GM12878 (cell line): ENCODE results near the gene ZSCAN26. TPM values are rescaled to one million over a fixed set of nuclear protein-coding genes. Genes with fewer than 3 reads are reported as not detected.

Experiments used
- ASH2L ChIP-seq: fragments of 300-600, 200-600 bp; sonication (generic); IDR thresholded peaks from 2 replicates; pipeline ENCODE4 v1.6.1; 2017; ENCODE audit warnings: low read depth, mild to moderate bottlenecking, borderline replicate concordance
- CBFB ChIP-seq: IDR thresholded peaks from 2 replicates; pipeline ENCODE4 v1.6.1; 2016; ENCODE audit warnings: antibody characterized with exemption, low read depth
- CBX3 ChIP-seq: fragments of 200-600 bp; sonication (generic); IDR thresholded peaks from 2 replicates; pipeline ENCODE4 v1.6.1; 2016; ENCODE audit warnings: low read depth, borderline replicate concordance
- CEBPZ ChIP-seq: fragments of 150-350 bp; IDR thresholded peaks from 2 replicates; pipeline ENCODE4 v1.6.1; 2016; ENCODE audit warnings: low read depth, low read length
- E2F4 ChIP-seq: IDR thresholded peaks from 2 replicates; pipeline ENCODE4 v1.6.1; 2012; ENCODE audit warnings: low read depth, low read length, improper control_type of control experiment
- EZH2 ChIP-seq: IDR thresholded peaks from 2 replicates; pipeline ENCODE4 v1.6.1; 2012; ENCODE audit warnings: low read depth, mild to moderate bottlenecking, control low read depth, inconsistent platforms, low read length, borderline replicate concordance; ENCODE audit not compliant: control insufficient read depth
- HDGF ChIP-seq: fragments of 450-650 bp; IDR thresholded peaks from 2 replicates; pipeline ENCODE4 v1.6.1; 2016; ENCODE audit warnings: antibody characterized with exemption
- HSF1 ChIP-seq: fragments of 150-350 bp; IDR thresholded peaks from 2 replicates; pipeline ENCODE4 v1.6.1; 2014; ENCODE audit warnings: mild to moderate bottlenecking, low read depth, low read length
- MEF2B ChIP-seq: fragments of 450-650 bp; IDR thresholded peaks from 2 replicates; pipeline ENCODE4 v1.6.1; 2018; ENCODE audit warnings: mild to moderate bottlenecking, moderate library complexity; ENCODE audit not compliant: partially characterized antibody, poor library complexity, severe bottlenecking
- MXI1 ChIP-seq: fragments of 150-350 bp; IDR thresholded peaks from 2 replicates; pipeline ENCODE4 v1.6.1; 2011; ENCODE audit warnings: low read depth, mild to moderate bottlenecking, inconsistent platforms, low read length, improper control_type of control experiment
- PAX5 ChIP-seq: IDR thresholded peaks from 2 replicates; pipeline ENCODE4 v1.6.1; 2011; ENCODE audit warnings: low read depth, low read length, borderline replicate concordance
- PBX3 ChIP-seq: IDR thresholded peaks from 2 replicates; pipeline ENCODE4 v1.6.1; 2011; ENCODE audit warnings: mild to moderate bottlenecking, low read depth, low read length, moderate library complexity; ENCODE audit not compliant: insufficient replicate concordance
- POLR2AphosphoS2 ChIP-seq: IDR thresholded peaks from 2 replicates; pipeline ENCODE4 v1.6.1; 2011; ENCODE audit warnings: low read depth, mild to moderate bottlenecking, low read length, improper control_type of control experiment, moderate library complexity
- POLR2AphosphoS5 ChIP-seq: IDR thresholded peaks from 2 replicates; pipeline ENCODE4 v1.6.1; 2011; ENCODE audit warnings: mild to moderate bottlenecking, low read length, inconsistent platforms
- RAD21 ChIP-seq: IDR thresholded peaks from 2 replicates; pipeline ENCODE4 v1.6.1; 2011; ENCODE audit warnings: mild to moderate bottlenecking, low read depth, low read length, moderate library complexity; ENCODE audit not compliant: insufficient read depth
- RELB ChIP-seq: fragments of 450-650 bp; IDR thresholded peaks from 2 replicates; pipeline ENCODE4 v1.6.1; 2017; ENCODE audit warnings: low read depth, mild to moderate bottlenecking, moderate library complexity
- SIN3A ChIP-seq: IDR thresholded peaks from 2 replicates; pipeline ENCODE4 v1.6.1; 2012; ENCODE audit warnings: low read depth, low read length, improper control_type of control experiment
- SMC3 ChIP-seq: IDR thresholded peaks from 2 replicates; pipeline ENCODE4 v1.6.1; 2011; ENCODE audit warnings: low read length, improper control_type of control experiment, borderline replicate concordance
- SUPT20H ChIP-seq: IDR thresholded peaks from 2 replicates; pipeline ENCODE4 v1.6.1; 2011; ENCODE audit warnings: low read depth, mild to moderate bottlenecking, low read length, moderate library complexity, borderline replicate concordance; ENCODE audit not compliant: control insufficient read depth
- TCF12 ChIP-seq: IDR thresholded peaks from 2 replicates; pipeline ENCODE4 v1.6.1; 2011; ENCODE audit warnings: low read depth, mild to moderate bottlenecking, low read length
- WRNIP1 ChIP-seq: IDR thresholded peaks from 2 replicates; pipeline ENCODE4 v1.6.1; 2011; ENCODE audit warnings: low read depth, low read length, improper control_type of control experiment, borderline replicate concordance
- ZNF207 ChIP-seq: fragments of 450-650 bp; IDR thresholded peaks from 2 replicates; pipeline ENCODE4 v1.6.1; 2014; ENCODE audit warnings: antibody characterized with exemption, mild to moderate bottlenecking, borderline replicate concordance
- ZNF622 ChIP-seq: fragments of 450-650 bp; IDR thresholded peaks from 2 replicates; pipeline ENCODE4 v1.6.1; 2017; ENCODE audit warnings: mild to moderate bottlenecking, inconsistent platforms
- polyA plus RNA-seq, 11 experiments: library from polyadenylated mRNA; depleted of rRNA in 4 of 11; unstranded in 6 of 11; stranded (reverse) in 5 of 11; fragments of >200 nt; fragmentation: Nextera tagmentation in 4 of 11; fragmentation: Illumina TruSeq in 1 of 11; extraction: Ambion mirVana in 4 of 11; extraction: Trizol in 1 of 11; gene quantifications; 1 replicate in 1 of 11; 2 replicates in 10 of 11; pipeline versions ENCODE4 v1.2.1 to v1.2.3, GENCODE V29; 2011 to 2016; ENCODE audit warnings: inconsistent platforms in 2 of 11, missing spikeins in 2 of 11, low read depth in 1 of 11
- total RNA-seq, 4 experiments: library from RNA; depleted of rRNA in 3 of 4; stranded (reverse); fragments of >200 nt in 3 of 4; fragmentation: Illumina TruSeq in 1 of 4; extraction: Trizol in 1 of 4; gene quantifications; 2 replicates each; pipeline versions ENCODE4 v1.2.1 to v1.2.3, GENCODE V29; 2013 to 2021

Gene ZSCAN26
- total and polyA plus RNA-seq, 10 of the 15 experiments (the other 5 are each of a cell fraction or from before 2014, with no cell fraction given): 4.5 to 13.3 (median 6.5) TPM

- TF ChIP-seq PBX3 (no peak), SUPT20H (no peak), HSF1 (no peak), SIN3A (no peak), ASH2L (no peak), RELB (peak; percentile 86; the same call in 1 of the 2 replicates), E2F4 (no peak), PAX5 (no peak), ZNF622 (no peak), ZNF207 (no peak), TCF12 (no peak), SMC3 (no peak), POLR2AphosphoS2 (no peak), CEBPZ (no peak), POLR2AphosphoS5 (no peak), CBFB (no peak), MEF2B (peak; percentile 27), HDGF (no peak), RAD21 (no peak), MXI1 (no peak; the same call in 1 of the 2 replicates), WRNIP1 (no peak), CBX3 (no peak), EZH2 (no peak)
Measured at GRCh38 chr6:28239636-28240035, 27.3 kb upstream of the ZSCAN26 start (continued).
